ENCODE data around the gene GAB2. TPM values are rescaled to one million over a fixed set of nuclear protein-coding genes. Genes with fewer than 3 reads are reported as not detected.

Gene GAB2
- total and polyA plus RNA-seq, 10 of the 15 experiments (the other 5 are each of a cell fraction or from before 2014, with no cell fraction given), result 0.69 to 12.6 (median 3.8) TPM

- peaks cover 4% of the 10 kb centered on the region; the same call in 1 of the 3 replicates for H3K9me3 ChIP-seq (replicated peaks; ENCODE audit: control insufficient read depth, insufficient read depth, low read length)
- intact Hi-C loops (cut with micrococcal nuclease; ENCODE audit: unreplicated experiment), result no loop called here
- TF ChIP-seq TCF3 (IDR thresholded peaks at IDR 0.05; ENCODE audit: borderline replicate concordance, insufficient read depth, low read depth, low read length), result no peak
- TF ChIP-seq, protein P1, sequence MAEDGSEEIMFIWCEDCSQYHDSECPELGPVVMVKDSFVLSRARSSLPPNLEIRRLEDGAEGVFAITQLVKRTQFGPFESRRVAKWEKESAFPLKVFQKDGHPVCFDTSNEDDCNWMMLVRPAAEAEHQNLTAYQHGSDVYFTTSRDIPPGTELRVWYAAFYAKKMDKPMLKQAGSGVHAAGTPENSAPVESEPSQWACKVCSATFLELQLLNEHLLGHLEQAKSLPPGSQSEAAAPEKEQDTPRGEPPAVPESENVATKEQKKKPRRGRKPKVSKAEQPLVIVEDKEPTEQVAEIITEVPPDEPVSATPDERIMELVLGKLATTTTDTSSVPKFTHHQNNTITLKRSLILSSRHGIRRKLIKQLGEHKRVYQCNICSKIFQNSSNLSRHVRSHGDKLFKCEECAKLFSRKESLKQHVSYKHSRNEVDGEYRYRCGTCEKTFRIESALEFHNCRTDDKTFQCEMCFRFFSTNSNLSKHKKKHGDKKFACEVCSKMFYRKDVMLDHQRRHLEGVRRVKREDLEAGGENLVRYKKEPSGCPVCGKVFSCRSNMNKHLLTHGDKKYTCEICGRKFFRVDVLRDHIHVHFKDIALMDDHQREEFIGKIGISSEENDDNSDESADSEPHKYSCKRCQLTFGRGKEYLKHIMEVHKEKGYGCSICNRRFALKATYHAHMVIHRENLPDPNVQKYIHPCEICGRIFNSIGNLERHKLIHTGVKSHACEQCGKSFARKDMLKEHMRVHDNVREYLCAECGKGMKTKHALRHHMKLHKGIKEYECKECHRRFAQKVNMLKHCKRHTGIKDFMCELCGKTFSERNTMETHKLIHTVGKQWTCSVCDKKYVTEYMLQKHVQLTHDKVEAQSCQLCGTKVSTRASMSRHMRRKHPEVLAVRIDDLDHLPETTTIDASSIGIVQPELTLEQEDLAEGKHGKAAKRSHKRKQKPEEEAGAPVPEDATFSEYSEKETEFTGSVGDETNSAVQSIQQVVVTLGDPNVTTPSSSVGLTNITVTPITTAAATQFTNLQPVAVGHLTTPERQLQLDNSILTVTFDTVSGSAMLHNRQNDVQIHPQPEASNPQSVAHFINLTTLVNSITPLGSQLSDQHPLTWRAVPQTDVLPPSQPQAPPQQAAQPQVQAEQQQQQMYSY (CRISPR knock-in tag; IDR thresholded peaks at IDR 0.05), result no peak
- TF ChIP-seq MEF2A (IDR thresholded peaks at IDR 0.05; ENCODE audit: insufficient read depth, low read depth, low read length), result no peak
- TF ChIP-seq ATF2 (IDR thresholded peaks at IDR 0.05; ENCODE audit: low read length), result no peak
- TF ChIP-seq CBX3 (IDR thresholded peaks at IDR 0.05; ENCODE audit: borderline replicate concordance, low read depth), result no peak
- TF ChIP-seq NRF1 (conservative IDR thresholded peaks at IDR 0.05; ENCODE audit: low read depth, low read length), result no peak
- TF ChIP-seq POLR2AphosphoS5 (IDR thresholded peaks at IDR 0.05; ENCODE audit: low read length), result no peak
- TF ChIP-seq, protein P2, sequence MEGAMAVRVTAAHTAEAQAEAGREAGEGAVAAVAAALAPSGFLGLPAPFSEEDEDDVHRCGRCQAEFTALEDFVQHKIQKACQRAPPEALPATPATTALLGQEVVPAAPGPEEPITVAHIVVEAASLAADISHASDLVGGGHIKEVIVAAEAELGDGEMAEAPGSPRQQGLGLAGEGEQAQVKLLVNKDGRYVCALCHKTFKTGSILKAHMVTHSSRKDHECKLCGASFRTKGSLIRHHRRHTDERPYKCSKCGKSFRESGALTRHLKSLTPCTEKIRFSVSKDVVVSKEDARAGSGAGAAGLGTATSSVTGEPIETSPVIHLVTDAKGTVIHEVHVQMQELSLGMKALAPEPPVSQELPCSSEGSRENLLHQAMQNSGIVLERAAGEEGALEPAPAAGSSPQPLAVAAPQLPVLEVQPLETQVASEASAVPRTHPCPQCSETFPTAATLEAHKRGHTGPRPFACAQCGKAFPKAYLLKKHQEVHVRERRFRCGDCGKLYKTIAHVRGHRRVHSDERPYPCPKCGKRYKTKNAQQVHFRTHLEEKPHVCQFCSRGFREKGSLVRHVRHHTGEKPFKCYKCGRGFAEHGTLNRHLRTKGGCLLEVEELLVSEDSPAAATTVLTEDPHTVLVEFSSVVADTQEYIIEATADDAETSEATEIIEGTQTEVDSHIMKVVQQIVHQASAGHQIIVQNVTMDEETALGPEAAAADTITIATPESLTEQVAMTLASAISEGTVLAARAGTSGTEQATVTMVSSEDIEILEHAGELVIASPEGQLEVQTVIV (IDR thresholded peaks at IDR 0.05; ENCODE audit: borderline replicate concordance, partially characterized antibody), result no peak
- TF ChIP-seq NR2F1 (conservative IDR thresholded peaks at IDR 0.05), result no peak
- no peak for TF ChIP-seq ZNF274 (IDR thresholded peaks at IDR 0.05; ENCODE audit: insufficient read depth, insufficient read length)
- TF ChIP-seq IRF5 (IDR thresholded peaks at IDR 0.05; ENCODE audit: borderline replicate concordance), result no peak
- TF ChIP-seq SIX5 (IDR thresholded peaks at IDR 0.05; ENCODE audit: low read depth, low read length, severe bottlenecking), result no peak
- TF ChIP-seq SMAD5 (IDR thresholded peaks at IDR 0.05; ENCODE audit: low read depth), result no peak
- no peak for TF ChIP-seq POU2F2 (IDR thresholded peaks at IDR 0.05; ENCODE audit: borderline replicate concordance, low read depth, low read length)
- no peak for TF ChIP-seq CHD4 (IDR thresholded peaks at IDR 0.05)
Measured at GRCh38 chr11:78269806-78270205, 147.8 kb downstream of the GAB2 start.

More at GRCh38 chr11:78269806-78270205, 147.8 kb downstream of the GAB2 start:
- Histone ChIP-seq H2AFZ (ENCODE audit: control insufficient read depth, low read depth, low read length) (no peak overlapping the region), H3K79me2 (ENCODE audit: control insufficient read depth, insufficient read depth, low read length) (no peaks in the 10 kb centered on the region), H4K20me1 (ENCODE audit: control insufficient read depth, insufficient read depth) (no peaks in the 10 kb centered on the region), H3K4me2 (ENCODE audit: control insufficient read depth, insufficient read depth) (no peak overlapping the region), H3K4me1 (ENCODE audit: control insufficient read depth, insufficient read depth, low read length) (no peaks in the 10 kb centered on the region), H3K9ac (ENCODE audit: control insufficient read depth, insufficient read depth, low read length) (no peak overlapping the region), H3K4me3 (no peak overlapping the region), H3K27me3 (replicated peaks in 1 of 2; ENCODE audit: control insufficient read depth in 2 of 2, insufficient read depth in 2 of 2, low read length in 1 of 2) (no peaks in the 10 kb centered on the region), H3K27ac (ENCODE audit: control insufficient read depth, insufficient read depth) (no peak overlapping the region), H3K36me3 (ENCODE audit: control insufficient read depth in 2 of 2, insufficient read depth in 2 of 2, low read length in 1 of 2) (no peaks in the 10 kb centered on the region)
- ChIA-PET POLR2A (no interaction called here), RAD21 (ENCODE audit: unreplicated experiment) (no interaction called here), CTCF (no interaction called here), SMC1A (ENCODE audit: uncharacterized antibody, unreplicated experiment) (interaction anchor here (1.0 kb wide), 1 partner anchor 9 kb away, joined by 3 read pairs; no protein-coding TSS in a partner anchor)
- FAIRE-seq (no peak), DNase-seq (ENCODE audit: low read depth, low spot score) (no peak), ATAC-seq (no peak)
- BruUV-seq (replicated peaks), result no TSS peak
- WGBS (ENCODE audit: insufficient coverage, insufficient replicate concordance, low lambda C conversion rate, missing lambda C conversion rate), result 84% methylated on average over 7 of the region's 7 CpGs
- in situ Hi-C loops (cut with MboI), result no loop called here
